AG04450 (cell line): ENCODE data around the gene PAGR1. TPM values are rescaled to one million over a fixed set of nuclear protein-coding genes. Genes with fewer than 3 reads are reported as not detected.

ENCODE experiments used
- CTCF ChIA-PET: fragments of 300-600, 350-600 bp; formaldehyde crosslinking; extraction: SDS; loops from one replicate; lab custom pipeline; 2022; ENCODE audit warnings: antibody characterized with exemption, inconsistent platforms; lab: Charles Lee
- POLR2A ChIA-PET: fragments of 350-600 bp; formaldehyde crosslinking; extraction: SDS; loops from one replicate; lab custom pipeline; 2021; ENCODE audit warnings: antibody characterized with exemption, inconsistent platforms; lab: Yijun Ruan, JAX
- DNase-seq: peaks from one replicate; pipeline ENCODE4 v3.0.0-alpha.2; 2011; ENCODE audit warnings: low read depth, low spot score
- H3K27ac ChIP-seq: one replicate; pipeline ENCODE4 v1.5.1; 2012; ENCODE audit warnings: low read depth, low read length, control low read depth
- H3K27me3 ChIP-seq: one replicate; pipeline ENCODE4 v1.6.0; 2012; ENCODE audit warnings: low read length; ENCODE audit not compliant: control insufficient read depth, insufficient read depth
- H3K4me3 ChIP-seq: 2 replicates; pipeline ENCODE4 v1.5.1; 2011; ENCODE audit warnings: mild to moderate bottlenecking, low read depth, low read length, control low read depth
- H3K9me3 ChIP-seq: 2 replicates; pipeline ENCODE4 v1.5.1; 2012; ENCODE audit warnings: low read length; ENCODE audit not compliant: control insufficient read depth, insufficient read depth
- polyA plus RNA-seq: library from polyadenylated mRNA; depleted of rRNA; stranded (reverse); fragments of >200 nt; gene quantifications from 2 replicates; pipeline ENCODE4 v1.2.3, GENCODE V29; 2011
- TF ChIP-seq, protein P1 (sequence below): IDR thresholded peaks from 2 replicates; pipeline ENCODE4 v1.5.1; 2011; ENCODE audit warnings: low read depth, low read length, control low read depth, inconsistent platforms

Gene PAGR1
- polyA plus RNA-seq, 1 experiment: 14.5 TPM

DNA sequence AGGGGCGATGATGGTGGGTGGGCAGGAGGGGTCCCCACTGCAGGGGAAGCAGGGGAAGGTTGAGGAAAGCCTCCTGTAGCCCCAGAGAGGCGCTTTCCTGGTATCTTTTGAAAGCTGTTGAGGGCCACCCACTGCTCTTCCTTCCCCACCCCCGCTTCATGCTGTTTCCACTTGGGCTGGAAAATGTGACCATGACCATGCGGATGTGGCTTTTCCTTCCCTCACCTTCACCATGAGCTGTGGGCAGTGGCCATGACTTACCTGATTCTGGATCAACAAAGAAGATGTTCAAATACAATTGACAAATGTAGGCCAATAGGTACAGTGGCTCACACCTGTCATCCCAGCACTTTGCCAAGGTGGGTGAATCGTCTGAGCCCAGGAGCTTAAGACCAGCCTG is 18.1 kb downstream of the PAGR1 start:
- POLR2A ChIA-PET: interaction anchor here (0.6 kb wide), 1 partner anchor 57 kb away, joined by 3 read pairs; no protein-coding TSS in a partner anchor

DNA sequence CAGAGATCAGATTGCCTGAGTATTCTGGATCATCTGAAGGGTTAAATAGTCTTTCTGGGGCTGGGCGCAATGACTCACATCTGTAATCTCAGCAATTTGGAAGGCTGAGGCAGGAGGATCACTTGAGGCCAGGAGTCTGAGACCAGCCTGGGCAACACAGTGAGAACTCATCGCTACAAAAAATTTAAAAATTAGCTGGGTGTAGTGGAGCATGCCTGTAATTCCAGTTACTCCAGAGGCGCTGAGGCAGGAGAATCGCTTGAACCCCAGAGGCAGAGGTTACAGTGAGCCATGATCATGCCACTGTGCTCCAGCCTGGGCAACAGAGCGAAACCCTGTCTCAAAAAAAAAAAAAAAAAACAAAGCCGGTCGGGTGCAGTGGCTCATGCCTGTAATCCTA is 20.0 kb downstream of the PAGR1 start:
- no peak for DNase-seq
- Histone ChIP-seq H3K9me3 (no peaks in the 10 kb centered on the region; the same call in 1 of the 2 replicates), H3K27ac (no peak overlapping the region), H3K27me3 (no peaks in the 10 kb centered on the region), H3K4me3 (no peak overlapping the region)
- TF ChIP-seq, protein P1, sequence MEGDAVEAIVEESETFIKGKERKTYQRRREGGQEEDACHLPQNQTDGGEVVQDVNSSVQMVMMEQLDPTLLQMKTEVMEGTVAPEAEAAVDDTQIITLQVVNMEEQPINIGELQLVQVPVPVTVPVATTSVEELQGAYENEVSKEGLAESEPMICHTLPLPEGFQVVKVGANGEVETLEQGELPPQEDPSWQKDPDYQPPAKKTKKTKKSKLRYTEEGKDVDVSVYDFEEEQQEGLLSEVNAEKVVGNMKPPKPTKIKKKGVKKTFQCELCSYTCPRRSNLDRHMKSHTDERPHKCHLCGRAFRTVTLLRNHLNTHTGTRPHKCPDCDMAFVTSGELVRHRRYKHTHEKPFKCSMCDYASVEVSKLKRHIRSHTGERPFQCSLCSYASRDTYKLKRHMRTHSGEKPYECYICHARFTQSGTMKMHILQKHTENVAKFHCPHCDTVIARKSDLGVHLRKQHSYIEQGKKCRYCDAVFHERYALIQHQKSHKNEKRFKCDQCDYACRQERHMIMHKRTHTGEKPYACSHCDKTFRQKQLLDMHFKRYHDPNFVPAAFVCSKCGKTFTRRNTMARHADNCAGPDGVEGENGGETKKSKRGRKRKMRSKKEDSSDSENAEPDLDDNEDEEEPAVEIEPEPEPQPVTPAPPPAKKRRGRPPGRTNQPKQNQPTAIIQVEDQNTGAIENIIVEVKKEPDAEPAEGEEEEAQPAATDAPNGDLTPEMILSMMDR: no peak
- ChIA-PET POLR2A (interaction anchor here (0.6 to 0.7 kb wide), 3 partner anchors 11 to 28 kb away, joined by 3 to 8 read pairs (median 4); no protein-coding TSS in a partner anchor), CTCF (interaction anchor here (2.6 kb wide), 1 partner anchor 13 kb away, joined by 14 read pairs; no protein-coding TSS in a partner anchor)

More for the DNA sequence above, 18.1 kb downstream of the PAGR1 start:
- Histone ChIP-seq H3K4me3 (no peak overlapping the region), H3K27ac (no peak overlapping the region), H3K9me3 (no peaks in the 10 kb centered on the region; the same call in 1 of the 2 replicates), H3K27me3 (no peaks in the 10 kb centered on the region)
- TF ChIP-seq, protein P1: no peak
- CTCF ChIA-PET: interaction anchor here (2.6 kb wide), 1 partner anchor 15 kb away, joined by 14 read pairs; no protein-coding TSS in a partner anchor
- no peak for DNase-seq

DNA sequence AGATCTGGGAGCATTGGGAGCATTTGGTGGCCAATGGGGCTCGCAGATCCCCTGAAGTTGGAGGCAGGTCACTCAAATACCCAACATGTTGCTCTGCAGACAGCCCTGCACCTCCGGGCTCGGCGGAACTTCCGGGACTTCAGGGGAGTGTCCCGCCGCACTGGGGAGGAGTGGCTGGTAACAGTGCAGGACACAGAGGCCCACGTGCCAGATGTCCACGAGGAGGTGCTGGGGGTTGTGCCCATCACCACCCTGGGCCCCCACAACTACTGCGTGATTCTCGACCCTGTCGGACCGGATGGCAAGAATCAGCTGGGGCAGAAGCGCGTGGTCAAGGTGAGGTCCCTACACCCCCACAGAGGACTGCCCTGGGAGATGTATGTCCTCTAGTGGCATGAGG is 20.7 kb downstream of the PAGR1 start:
- Histone ChIP-seq H3K4me3 (no peak overlapping the region), H3K9me3 (no peaks in the 10 kb centered on the region; the same call in 1 of the 2 replicates), H3K27me3 (no peaks in the 10 kb centered on the region), H3K27ac (no peak overlapping the region)
- ChIA-PET POLR2A (interaction anchor here (0.6 kb wide), 1 partner anchor 19 kb away, joined by 3 read pairs; no protein-coding TSS in a partner anchor), CTCF (no interaction called here)
- DNase-seq: no peak
- TF ChIP-seq, protein P1: no peak

DNA sequence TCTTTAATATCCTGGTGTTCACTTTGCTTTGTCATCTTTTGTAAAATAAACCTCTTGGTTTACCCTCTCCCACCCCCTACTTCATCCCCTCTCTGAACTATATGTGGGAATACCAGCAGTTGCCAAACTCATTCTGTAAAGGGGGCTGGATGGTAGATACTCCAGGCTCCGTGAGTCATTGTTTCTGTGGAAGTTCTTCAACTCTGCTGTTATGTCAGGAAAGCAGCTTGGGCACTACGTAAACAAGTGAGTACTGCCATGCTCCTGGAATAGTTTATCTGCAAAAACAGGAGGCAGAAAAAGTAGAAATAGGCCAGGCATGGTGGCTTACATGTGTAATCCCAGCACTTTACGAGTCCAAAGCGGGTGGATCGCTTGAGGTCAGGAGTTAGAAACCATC is 21.9 kb downstream of the PAGR1 start:
- no peak overlapping the region for H3K4me3 ChIP-seq
- no peaks in the 10 kb centered on the region for H3K27me3 ChIP-seq
- no peak overlapping the region for H3K27ac ChIP-seq
- DNase-seq: no peak
- ChIA-PET POLR2A (interaction anchor here (1.4 kb wide), 1 partner anchor 18 kb away, joined by 4 read pairs; the partner anchor contains the start of gene MVP), CTCF (interaction anchor here (2.6 kb wide), 1 partner anchor 11 kb away, joined by 21 read pairs; no protein-coding TSS in a partner anchor)
- TF ChIP-seq, protein P1: no peak
- H3K9me3 ChIP-seq: no peaks in the 10 kb centered on the region; the same call in 1 of the 2 replicates

DNA sequence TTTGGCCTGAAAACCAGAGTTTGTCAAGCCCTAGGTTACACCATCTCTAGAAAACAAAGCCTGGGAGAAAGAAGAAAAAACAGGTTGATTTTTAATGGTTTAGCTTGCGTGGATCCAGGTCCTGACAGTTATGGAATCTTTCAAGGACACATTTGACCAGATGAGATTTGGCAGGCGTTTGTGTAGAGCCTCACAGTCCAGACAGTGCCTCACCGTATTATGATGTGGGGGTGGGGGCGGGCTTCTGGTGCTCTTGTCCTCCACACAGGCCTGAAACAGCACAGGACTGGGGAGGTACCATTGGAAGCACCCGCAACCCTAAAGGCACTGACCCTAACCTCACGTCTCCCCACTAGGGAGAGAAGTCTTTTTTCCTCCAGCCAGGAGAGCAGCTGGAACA is 23.9 kb downstream of the PAGR1 start:
- H3K27me3 ChIP-seq: no peaks in the 10 kb centered on the region
- H3K9me3 ChIP-seq: no peaks in the 10 kb centered on the region; the same call in 1 of the 2 replicates
- TF ChIP-seq, protein P1: no peak
- no peak overlapping the region for H3K27ac ChIP-seq
- ChIA-PET POLR2A (interaction anchor here (0.7 kb wide), 1 partner anchor 578 kb away, joined by 11 read pairs; no protein-coding TSS in a partner anchor), CTCF (interaction anchor here (0.9 to 2.6 kb wide), 2 partner anchors 9 to 19 kb away, joined by 3 to 21 read pairs; no protein-coding TSS in a partner anchor)
- H3K4me3 ChIP-seq: no peak overlapping the region
- no peak for DNase-seq
